HUDEP-2 (cell line): Measurements from ENCODE around the gene TACC3.

Source experiments
- DNase-seq, 76 experiments: peaks; one replicate each; lab custom pipeline; 2025; ENCODE audit not compliant: unreplicated experiment in 76 of 76; lab: John Stamatoyannopoulos, UW

The TACC3 gene

DNA sequence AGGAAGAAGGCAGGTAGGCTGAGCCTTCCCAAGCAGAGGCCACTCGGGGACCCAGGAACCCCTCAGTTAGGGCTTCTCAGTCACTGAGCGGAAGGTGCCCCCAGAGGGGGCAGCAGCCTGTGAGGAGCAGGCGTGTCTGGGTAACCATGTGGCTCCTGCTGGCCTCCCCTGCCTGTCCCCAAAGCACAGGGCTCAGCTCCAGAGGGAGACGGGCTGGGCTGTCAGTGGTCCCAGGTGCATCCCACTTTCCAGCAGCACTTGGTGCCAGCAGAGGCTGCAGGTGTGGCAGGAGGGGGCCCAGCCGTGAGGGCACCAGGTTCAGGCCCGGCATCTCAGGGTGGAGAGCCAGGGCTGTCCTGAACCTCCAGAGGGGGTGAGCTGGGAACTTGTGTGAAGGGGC lies 22.7 kb downstream of the TACC3 start:
- no peak for DNase-seq

GRCh38 chr4:1744552-1744951 lies 23.2 kb downstream of the TACC3 start:
- no peak for DNase-seq

GRCh38 chr4:1745165-1745564 lies 23.8 kb downstream of the TACC3 start:
- no peak for DNase-seq

GRCh38 chr4:1745697-1746096 lies 24.4 kb downstream of the TACC3 start:
- DNase-seq = no peak

DNA sequence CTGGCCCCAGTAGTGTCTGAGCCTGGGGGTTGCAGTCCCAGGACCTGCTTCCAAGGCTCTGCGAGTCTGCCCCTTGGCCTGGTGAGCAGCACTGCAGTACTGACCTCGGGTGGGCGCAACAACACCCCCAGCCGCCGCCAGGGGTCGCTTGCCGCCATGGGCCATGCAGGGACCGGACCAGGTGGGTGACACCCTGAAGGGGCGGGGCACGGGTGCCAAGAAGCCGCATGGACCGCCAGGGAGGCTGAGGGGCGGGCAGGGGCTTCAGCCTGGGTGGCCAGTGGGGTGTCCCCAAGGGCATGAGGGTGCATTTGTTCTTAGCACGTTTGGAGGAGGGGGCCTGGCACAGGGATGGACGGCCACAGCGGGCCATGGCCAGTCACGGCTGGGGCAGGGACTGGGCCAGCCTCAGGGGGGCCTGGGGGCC lies 25.0 kb downstream of the TACC3 start:
- DNase-seq = peak in 70 of 76 experiments; percentile 4 to 86 (median 68)

DNA sequence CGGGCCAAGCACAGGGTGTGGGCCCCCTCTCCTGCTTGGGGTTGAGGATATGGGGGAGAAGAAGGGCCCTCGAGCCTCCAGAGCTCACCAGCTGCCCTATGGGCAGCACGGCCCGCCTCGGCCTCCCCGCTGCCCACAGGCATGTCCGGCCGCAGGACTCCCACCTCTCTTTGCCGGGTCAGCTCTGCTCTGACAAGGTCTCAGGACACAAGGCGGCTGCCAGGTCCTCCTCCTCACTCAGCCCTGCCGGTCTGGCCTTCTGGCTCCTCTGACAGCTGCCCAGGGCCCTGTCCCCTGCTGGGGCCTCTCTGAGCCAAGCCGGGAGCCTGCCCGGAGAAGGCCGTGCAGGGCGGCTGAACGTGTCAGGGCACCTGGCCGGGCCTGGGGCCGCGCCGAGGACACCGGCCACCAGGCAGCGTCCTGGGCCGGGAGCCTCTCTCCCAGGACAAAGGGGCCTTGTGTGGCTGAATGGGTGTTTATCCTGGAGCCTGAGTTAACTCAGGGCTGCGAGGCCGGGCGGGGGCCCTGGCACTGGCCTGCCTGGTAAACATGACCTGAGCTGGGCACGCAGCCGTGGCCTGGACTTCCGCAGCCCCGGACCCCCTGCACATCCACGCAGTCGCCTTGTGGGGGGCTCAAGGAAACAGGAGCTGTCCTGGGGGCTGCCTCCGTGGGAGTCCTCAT lies 25.7 kb downstream of the TACC3 start:
- no peak for DNase-seq

GRCh38 chr4:1747603-1747967 lies 26.3 kb downstream of the TACC3 start:
- no peak for DNase-seq

- DNase-seq = peak in 73 of 76 experiments; percentile 7 to 85 (median 70)
These were observed 27.2 kb downstream of the TACC3 start for GRCh38 chr4:1748465-1748995.

- DNase-seq = peak in 5 of 76 experiments; percentile 7 to 24 (median 20)
These were observed 28.0 kb downstream of the TACC3 start for GRCh38 chr4:1749370-1749769.

GRCh38 chr4:1749826-1750225 lies 28.5 kb downstream of the TACC3 start:
- DNase-seq = no peak

DNA sequence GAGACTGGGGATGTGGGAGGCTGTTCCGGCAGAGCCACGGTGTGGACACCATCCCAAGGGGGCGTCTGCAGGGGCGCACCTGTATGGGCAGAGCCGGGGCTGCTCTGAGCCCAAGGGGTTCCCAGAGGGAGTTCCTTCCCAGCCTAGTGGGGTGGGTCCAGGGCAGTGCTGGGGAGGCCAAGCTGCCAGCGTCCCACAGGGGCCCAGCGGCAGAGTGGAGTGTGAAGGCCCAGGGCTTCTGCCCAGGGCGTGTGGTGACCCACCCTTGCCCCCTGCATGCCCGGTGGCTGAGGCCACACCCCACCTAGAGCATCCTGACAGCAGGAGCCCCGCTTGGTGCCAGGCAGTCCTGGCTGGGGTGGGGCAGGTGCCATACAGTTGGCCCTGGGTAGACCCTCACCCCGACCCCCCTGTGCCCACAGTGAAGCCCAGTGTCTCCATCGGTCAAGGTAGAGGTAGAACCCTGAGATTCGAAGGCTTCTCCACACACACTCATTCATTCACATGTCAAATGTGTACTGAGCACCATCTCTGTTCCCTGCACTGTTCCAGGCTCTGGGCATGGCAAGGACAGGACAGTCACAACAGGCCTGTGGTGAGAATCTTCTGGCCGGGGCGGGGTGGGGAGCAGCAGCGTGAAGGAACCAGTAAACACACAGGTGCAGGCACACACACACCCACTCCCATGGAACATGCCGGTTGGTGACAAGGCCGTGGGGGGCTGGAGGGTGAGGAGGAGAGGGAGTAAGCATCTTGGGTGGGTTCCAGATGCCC lies 29.2 kb downstream of the TACC3 start:
- DNase-seq = no peak

GRCh38 chr4:1751155-1751918 lies 30.0 kb downstream of the TACC3 start:
- no peak for DNase-seq

DNA sequence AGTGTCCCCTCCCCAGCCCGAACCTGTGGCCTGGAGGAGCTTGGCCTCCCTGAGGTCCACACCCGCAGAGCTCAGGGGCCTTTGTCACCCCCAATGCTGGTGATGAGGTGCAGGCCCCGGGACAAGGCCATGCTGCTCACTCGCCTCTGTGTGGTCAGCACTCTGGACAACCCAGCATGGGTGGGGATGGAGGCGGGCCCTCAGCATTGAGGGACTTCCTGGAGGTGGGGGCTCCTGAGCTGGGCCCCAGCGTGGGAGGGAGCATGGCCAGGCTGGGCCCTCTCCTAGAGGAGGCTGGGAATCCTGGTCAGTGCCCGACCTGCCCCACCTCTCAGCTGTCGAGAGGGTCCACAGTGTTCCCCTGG lies 30.6 kb downstream of the TACC3 start:
- DNase-seq = no peak

- no peak for DNase-seq
These were observed 31.1 kb downstream of the TACC3 start for GRCh38 chr4:1752284-1753041.

GRCh38 chr4:1753294-1753696 lies 32.0 kb downstream of the TACC3 start:
- DNase-seq = peak in 1 of 76 experiments; percentile 3

GRCh38 chr4:1753697-1754311 lies 32.5 kb downstream of the TACC3 start:
- DNase-seq = peak in 1 of 76 experiments; percentile 7

DNA sequence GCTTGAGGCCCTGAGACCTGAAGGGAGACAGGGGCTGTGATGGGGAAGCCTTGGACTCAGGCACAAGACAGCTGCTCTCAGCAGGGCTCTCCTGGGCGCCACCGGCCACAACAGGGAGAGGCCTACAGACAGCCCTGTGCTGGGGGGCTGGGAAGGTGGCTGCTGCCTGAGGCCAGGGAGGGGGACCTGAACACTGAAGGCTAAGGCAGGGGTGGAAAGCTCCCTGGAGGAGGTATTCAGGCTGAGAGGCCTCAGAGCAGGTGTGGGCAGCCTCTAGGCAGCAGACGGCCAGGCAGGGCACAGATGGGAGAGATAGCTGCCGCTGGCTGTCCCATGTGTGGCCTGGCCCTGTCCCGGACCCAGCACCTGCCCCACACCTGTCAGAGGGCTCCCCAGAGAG lies 33.0 kb downstream of the TACC3 start:
- peak in 4 of 76 experiments; percentile 9 to 32 (median 23) for DNase-seq

DNA sequence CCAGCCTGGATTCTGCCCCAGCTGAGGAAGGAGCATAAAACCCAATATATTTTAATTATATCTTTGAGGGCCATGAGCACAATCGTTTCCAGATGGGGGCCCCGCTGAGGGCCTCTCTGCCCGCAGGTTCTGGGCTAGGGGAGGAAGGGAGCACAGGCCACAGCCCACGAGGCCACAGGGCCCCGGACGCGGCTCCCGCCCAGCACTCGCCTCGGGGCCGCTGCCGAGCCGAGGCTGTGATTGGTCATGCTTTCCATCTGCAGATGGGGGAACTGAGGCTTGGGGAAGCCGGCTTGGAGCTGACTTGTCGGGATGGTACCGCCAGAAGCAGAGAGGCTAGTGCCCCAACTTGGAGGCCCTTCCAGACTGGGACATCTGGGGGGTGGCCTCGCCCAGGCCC lies 34.0 kb downstream of the TACC3 start:
- DNase-seq = no peak

DNA sequence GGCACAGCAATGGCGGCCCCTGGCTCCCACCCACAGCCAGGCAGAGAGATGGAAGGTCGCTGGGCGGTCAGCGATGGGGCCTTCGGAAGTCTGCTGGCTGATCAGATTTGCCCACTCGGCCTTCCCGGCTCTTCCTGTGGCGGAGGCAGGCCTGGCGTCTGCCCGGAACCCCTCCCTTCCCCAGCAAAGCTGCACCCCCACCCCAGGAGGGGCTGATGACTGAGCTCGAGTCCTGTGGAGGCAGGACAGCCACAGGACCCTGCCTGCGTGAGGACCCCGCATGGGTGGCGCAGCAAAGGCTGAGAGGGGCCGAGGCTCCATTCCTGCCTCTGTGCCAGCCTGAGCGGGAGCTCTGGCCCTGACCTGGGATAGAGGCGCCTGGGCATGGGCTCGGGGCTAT lies 34.8 kb downstream of the TACC3 start:
- no peak for DNase-seq
